ENCODE measurements around the gene GABRG3.

The GABRG3 gene

GRCh38 chr15:27119695-27120266, 148.8 kb downstream of the GABRG3 start:
- Histone ChIP-seq H3K27ac (ENCODE audit: extremely low read depth, low read depth, low read length) (no peak overlapping the region), H3K36me3 (ENCODE audit: control insufficient read depth in 2 of 2, insufficient read depth in 1 of 2, low read length in 2 of 2) (no peaks in the 10 kb centered on the region), H3K4me3 (ENCODE audit: low read depth, low read length) (no peak overlapping the region), H3K9me3 (ENCODE audit: control insufficient read depth, insufficient read depth, low read depth, low read length) (no peaks in the 10 kb centered on the region), H3K4me1 (ENCODE audit: control insufficient read depth, insufficient read depth, low read length) (no peaks in the 10 kb centered on the region)
- ChIA-PET CTCF (interaction anchor here (0.7 kb wide), 1 partner anchor 93 kb away, joined by 3 read pairs; no protein-coding TSS in a partner anchor), POLR2A (no interaction called here)
- TF ChIP-seq ZNF549 (tag by site-specific recombination; IDR thresholded peaks at IDR 0.05): no peak
- no peak for TF ChIP-seq HOXC10 (CRISPR knock-in tag; IDR thresholded peaks at IDR 0.05)
- no peak for TF ChIP-seq ZNF366 (tag by site-specific recombination; conservative IDR thresholded peaks at IDR 0.05)
- no peak for TF ChIP-seq ZNF843 (tag by site-specific recombination; IDR thresholded peaks at IDR 0.05)
- no peak for TF ChIP-seq ZNF266 (tag by site-specific recombination; IDR thresholded peaks at IDR 0.05; ENCODE audit: low read depth)
- no peak for TF ChIP-seq ZNF398 (tag by site-specific recombination; IDR thresholded peaks at IDR 0.05)
- no peak for TF ChIP-seq ZBTB11 (tag by site-specific recombination; conservative IDR thresholded peaks at IDR 0.05; ENCODE audit: low read depth)
- TF ChIP-seq ZNF830 (tag by site-specific recombination; IDR thresholded peaks at IDR 0.05; ENCODE audit: low read depth): no peak
- TF ChIP-seq SALL2 (tag by site-specific recombination; IDR thresholded peaks at IDR 0.05; ENCODE audit: borderline replicate concordance): no peak
- no peak for TF ChIP-seq ZNF747 (tag by site-specific recombination; IDR thresholded peaks at IDR 0.05)
- no peak for TF ChIP-seq ZNF112 (tag by site-specific recombination; IDR thresholded peaks at IDR 0.05)
- TF ChIP-seq ZFP3 (tag by site-specific recombination; IDR thresholded peaks at IDR 0.05; ENCODE audit: low read depth): no peak
- TF ChIP-seq ZNF558 (tag by site-specific recombination; IDR thresholded peaks at IDR 0.05): no peak
- TF ChIP-seq SCRT2 (tag by site-specific recombination; IDR thresholded peaks at IDR 0.05): no peak
- no peak for TF ChIP-seq ZNF791 (tag by site-specific recombination; IDR thresholded peaks at IDR 0.05)
- TF ChIP-seq ZNF449 (tag by site-specific recombination; IDR thresholded peaks at IDR 0.05): no peak
- no peak for TF ChIP-seq ZNF324 (tag by site-specific recombination; IDR thresholded peaks at IDR 0.05)
- TF ChIP-seq ZNF24 (tag by site-specific recombination; IDR thresholded peaks at IDR 0.05): no peak
- no peak for TF ChIP-seq ZNF2 (tag by site-specific recombination; IDR thresholded peaks at IDR 0.05)
- TF ChIP-seq PRDM2 (tag by site-specific recombination; IDR thresholded peaks at IDR 0.05; ENCODE audit: borderline replicate concordance): no peak
